GM23248 (cell line): ENCODE data around the gene CCL17.

Experiments
- EZH2 ChIP-seq: fragments of 200-600 bp; sonication (generic); IDR thresholded peaks from 2 replicates; pipeline ENCODE4 v1.6.1; 2018; ENCODE audit warnings: antibody characterized with exemption, mild to moderate bottlenecking; ENCODE audit not compliant: insufficient read depth, poor library complexity, severe bottlenecking
- EZH2phosphoT487 ChIP-seq: fragments of 200-600 bp; sonication (generic); IDR thresholded peaks from 2 replicates; pipeline ENCODE4 v1.6.1; 2018; ENCODE audit warnings: antibody characterized with exemption, moderate library complexity, mild to moderate bottlenecking, low read depth; ENCODE audit not compliant: insufficient read depth

DNA sequence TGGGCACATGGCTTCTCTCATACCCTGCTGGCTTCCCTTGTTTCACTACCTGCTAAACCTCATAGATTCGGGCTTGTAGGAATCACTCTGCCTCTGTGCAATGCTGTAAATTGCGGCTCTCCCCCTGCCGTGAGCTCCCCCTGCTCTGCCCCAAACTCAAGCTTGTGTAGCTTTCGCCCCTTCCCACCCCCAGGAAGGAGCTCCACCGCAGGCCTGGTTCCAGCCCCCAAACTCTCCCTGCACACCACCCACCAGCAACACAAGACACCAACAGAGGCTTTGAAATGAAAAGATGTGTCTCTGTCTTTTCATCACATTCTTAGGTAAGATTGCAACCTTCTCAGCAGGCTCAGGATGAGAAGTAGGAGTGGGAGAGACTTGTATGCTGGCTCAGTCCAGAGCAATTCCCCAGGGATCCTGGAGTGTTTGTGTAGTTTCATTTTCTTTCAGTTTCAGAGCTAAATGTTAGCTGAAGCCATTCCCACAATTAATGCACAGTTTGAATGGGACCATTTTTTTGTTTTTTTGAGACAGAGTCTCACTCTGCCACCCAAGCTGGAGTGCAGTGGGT is 18.1 kb upstream of the CCL17 start:
- no peak for TF ChIP-seq EZH2
- TF ChIP-seq EZH2phosphoT487 = no peak
